T-cell (primary cell): ENCODE measurements around the gene KIAA1614. TPM values are rescaled to one million over a fixed set of nuclear protein-coding genes. Genes with fewer than 3 reads are reported as not detected.

ENCODE experiments used
- ATAC-seq, 4 experiments: fragments of 200-7000 bp in 3 of 4; fragments of 150-1000 bp in 1 of 4; cut with Tn5 transposase; replicated peaks in 1 of 4; 1 replicate in 3 of 4; 2 replicates in 1 of 4; pipeline ENCODE4 v1.10.0; 2021; ENCODE audit warnings: moderate library complexity in 3 of 4, mild to moderate bottlenecking in 2 of 4, moderate number of reproducible peaks in 1 of 4
- CTCF ChIA-PET, 2 donors: fragments of 300-600 bp; sonication (Branson Sonifier 250); formaldehyde crosslinking; loops; one replicate each; lab custom pipeline; 2022; ENCODE audit warnings: antibody characterized with exemption in 2 of 2; lab: Charles Lee
- POLR2A ChIA-PET, 2 donors: fragments of 300-600 bp; sonication (Branson Sonifier 250); formaldehyde crosslinking; loops; one replicate each; lab custom pipeline; 2022; ENCODE audit warnings: antibody characterized with exemption in 2 of 2; lab: Charles Lee
- DNase-seq, 35 experiments: peaks; one replicate each; pipeline versions ENCODE4 v3.0.0 to v3.0.0-alpha.2; 2013 to 2023
- H3K27ac ChIP-seq: one replicate; pipeline ENCODE4 v1.5.1; 2013; ENCODE audit warnings: low read length
- H3K27me3 ChIP-seq, 2 experiments: replicated peaks in 1 of 2; 1 replicate in 1 of 2; 2 replicates in 1 of 2; pipeline versions ENCODE4 v1.6.1 to v1.7.0; 2013; ENCODE audit warnings: low read length in 1 of 2, mixed read lengths in 1 of 2; ENCODE audit not compliant: control insufficient read depth in 2 of 2, insufficient read depth in 2 of 2; ENCODE audit errors: extremely low read depth in 1 of 2
- H3K36me3 ChIP-seq, 2 donors: 1 replicate in 1 of 2; 2 replicates in 1 of 2; pipeline versions ENCODE4 v1.6.1 to v1.7.0; 2013; ENCODE audit warnings: low read length in 1 of 2; ENCODE audit not compliant: control insufficient read depth in 2 of 2, insufficient read depth in 1 of 2; ENCODE audit errors: extremely low read depth in 1 of 2
- H3K4me1 ChIP-seq, 2 experiments: 1 replicate in 1 of 2; 2 replicates in 1 of 2; pipeline versions ENCODE4 v1.6.1 to v1.7.0; 2013; ENCODE audit warnings: low read length in 2 of 2, mixed read lengths in 1 of 2; ENCODE audit not compliant: insufficient read depth in 2 of 2, control insufficient read depth in 1 of 2; ENCODE audit errors: extremely low read depth in 1 of 2
- H3K4me3 ChIP-seq, 2 donors: 1 replicate in 1 of 2; 2 replicates in 1 of 2; pipeline versions ENCODE4 v1.5.1 to v1.7.0; 2013; ENCODE audit warnings: mild to moderate bottlenecking in 2 of 2, low read length in 1 of 2, moderate library complexity in 1 of 2; ENCODE audit not compliant: control insufficient read depth in 1 of 2; ENCODE audit errors: extremely low read depth in 1 of 2
- H3K9me3 ChIP-seq: 2 replicates; pipeline ENCODE4 v1.7.0; 2013
- H3K27ac Mint-ChIP-seq, 2 donors: one replicate each; pipeline ENCODE4 v1.8.0; 2020 to 2021; ENCODE audit warnings: mild to moderate bottlenecking in 2 of 2, mixed read lengths in 2 of 2
- H3K27me3 Mint-ChIP-seq, 2 donors: one replicate each; pipeline ENCODE4 v1.8.0; 2021 to 2022; ENCODE audit warnings: mixed read lengths in 2 of 2
- H3K36me3 Mint-ChIP-seq: one replicate; pipeline ENCODE4 v1.8.0; 2021; ENCODE audit warnings: mixed read lengths
- H3K4me1 Mint-ChIP-seq, 3 donors: one replicate each; pipeline ENCODE4 v1.8.0; 2020 to 2022; ENCODE audit warnings: mixed read lengths in 3 of 3, mild to moderate bottlenecking in 1 of 3
- H3K4me3 Mint-ChIP-seq, 3 donors: one replicate each; pipeline ENCODE4 v1.8.0; 2020 to 2022; ENCODE audit warnings: mild to moderate bottlenecking in 3 of 3, mixed read lengths in 3 of 3, moderate library complexity in 3 of 3
- H3K9me3 Mint-ChIP-seq, 3 donors: one replicate each; pipeline ENCODE4 v1.8.0; 2020 to 2022; ENCODE audit warnings: mixed read lengths in 3 of 3
- WGBS: methylation state at CpG from one replicate; pipeline ENCODE4 v1.1.5; 2013; ENCODE audit warnings: missing lambda C conversion rate; ENCODE audit not compliant: insufficient coverage; 5-methylcytosine and 5-hydroxymethylcytosine counted together
- total RNA-seq, 35 experiments: library from RNA in 6 of 35; stranded (reverse) in 6 of 35; fragments of 120-200 nt in 1 of 35; gene quantifications; one replicate each; pipeline versions ENCODE4 v1.2.1 to v1.2.4 and lab custom pipeline; 2013 to 2026

Gene KIAA1614
- total RNA-seq, 5 donors from 2014 or later (not counting 1 experiment from before 2014, with no cell fraction given): 0.05 to 0.38 (median 0.20) TPM

GRCh38 chr1:180886338-180886737 lies 26.4 kb upstream of the KIAA1614 start:
- no CpG with 5 or more reads among the region's 2 CpGs for WGBS
- H3K4me3 ChIP-seq: no peak overlapping the region
- H3K9me3 ChIP-seq: no peaks in the 10 kb centered on the region
- no peaks in the 10 kb centered on the region for H3K27me3 Mint-ChIP-seq
- DNase-seq: no peak
- no peak overlapping the region for H3K27ac Mint-ChIP-seq
- ChIA-PET CTCF (no interaction called here), POLR2A (no interaction called here)
- no peaks in the 10 kb centered on the region for H3K4me1 ChIP-seq
- no peak overlapping the region for H3K27ac ChIP-seq
- H3K9me3 Mint-ChIP-seq: no peaks in the 10 kb centered on the region
- no peak overlapping the region for H3K4me3 Mint-ChIP-seq
- no peaks in the 10 kb centered on the region for H3K27me3 ChIP-seq
- H3K4me1 Mint-ChIP-seq: no peaks in the 10 kb centered on the region
- no peak for ATAC-seq
- H3K36me3 ChIP-seq: no peaks in the 10 kb centered on the region
- peaks cover 24% of the 10 kb centered on the region for H3K36me3 Mint-ChIP-seq

GRCh38 chr1:180887841-180888240 lies 24.9 kb upstream of the KIAA1614 start:
- Histone ChIP-seq H3K27me3 (no peaks in the 10 kb centered on the region), H3K36me3 (no peaks in the 10 kb centered on the region), H3K4me3 (no peak overlapping the region), H3K4me1 (no peaks in the 10 kb centered on the region), H3K27ac (no peak overlapping the region), H3K9me3 (no peaks in the 10 kb centered on the region)
- Mint-ChIP-seq H3K9me3 (no peaks in the 10 kb centered on the region), H3K4me3 (no peak overlapping the region), H3K36me3 (peaks cover 19% of the 10 kb centered on the region), H3K4me1 (no peaks in the 10 kb centered on the region), H3K27me3 (no peaks in the 10 kb centered on the region), H3K27ac (no peak overlapping the region)
- DNase-seq (no peak), ATAC-seq (no peak)
- 100% methylated on average over 1 of the region's 7 CpGs for WGBS
- CTCF ChIA-PET: interaction anchor here in 1 of 2 donors (2.2 kb wide), 1 partner anchor 26 kb away, joined by 6 read pairs; no protein-coding TSS in a partner anchor
- POLR2A ChIA-PET: no interaction called here

GRCh38 chr1:180888870-180889269 lies 23.8 kb upstream of the KIAA1614 start:
- Histone ChIP-seq H3K27me3 (no peaks in the 10 kb centered on the region), H3K36me3 (no peaks in the 10 kb centered on the region), H3K4me3 (no peak overlapping the region), H3K27ac (no peak overlapping the region), H3K4me1 (peaks cover 2 to 3% of the 10 kb centered on the region in 2 experiments), H3K9me3 (no peaks in the 10 kb centered on the region)
- Mint-ChIP-seq H3K27me3 (no peaks in the 10 kb centered on the region), H3K9me3 (no peaks in the 10 kb centered on the region), H3K27ac (no peak overlapping the region), H3K4me1 (peaks cover 5 to 6% (median 6%) of the 10 kb centered on the region in 3 donors), H3K4me3 (no peak overlapping the region), H3K36me3 (peaks cover 15% of the 10 kb centered on the region)
- WGBS: 83% methylated on average over 1 of the region's 1 CpG
- ATAC-seq (no peak), DNase-seq (no peak)
- ChIA-PET CTCF (interaction anchor here in 1 of 2 donors (2.2 kb wide), 1 partner anchor 27 kb away, joined by 6 read pairs; no protein-coding TSS in a partner anchor), POLR2A (interaction anchor here in 1 of 2 donors (0.6 kb wide), 1 partner anchor 129 kb away, joined by 3 read pairs; no protein-coding TSS in a partner anchor)

GRCh38 chr1:180889325-180889724 lies 23.4 kb upstream of the KIAA1614 start:
- H3K36me3 ChIP-seq: no peaks in the 10 kb centered on the region
- WGBS: no CpG with 5 or more reads among the region's 2 CpGs
- ChIA-PET POLR2A (interaction anchor here in 1 of 2 donors (0.6 kb wide), 1 partner anchor 129 kb away, joined by 3 read pairs; no protein-coding TSS in a partner anchor), CTCF (no interaction called here)
- Mint-ChIP-seq H3K27me3 (no peaks in the 10 kb centered on the region), H3K4me1 (peaks cover 8 to 10% (median 8%) of the 10 kb centered on the region in 3 donors), H3K36me3 (peaks cover 11% of the 10 kb centered on the region), H3K4me3 (no peak overlapping the region), H3K9me3 (no peaks in the 10 kb centered on the region), H3K27ac (no peak overlapping the region)
- H3K27ac ChIP-seq: no peak overlapping the region
- DNase-seq (no peak), ATAC-seq (no peak)
- no peak overlapping the region for H3K4me3 ChIP-seq
- H3K9me3 ChIP-seq: no peaks in the 10 kb centered on the region
- no peaks in the 10 kb centered on the region for H3K27me3 ChIP-seq
- peaks cover 3 to 4% of the 10 kb centered on the region in 2 experiments for H3K4me1 ChIP-seq

GRCh38 chr1:180892272-180892671 lies 20.4 kb upstream of the KIAA1614 start:
- no peaks in the 10 kb centered on the region for H3K27me3 ChIP-seq
- ATAC-seq (no peak), DNase-seq (no peak)
- no peak overlapping the region for H3K27ac Mint-ChIP-seq
- H3K9me3 ChIP-seq: no peaks in the 10 kb centered on the region
- no peak overlapping the region for H3K4me3 Mint-ChIP-seq
- peaks cover 0 to 3% (median 0%) of the 10 kb centered on the region in 3 donors for H3K9me3 Mint-ChIP-seq
- 100% methylated on average over 2 of the region's 5 CpGs for WGBS
- H3K27ac ChIP-seq: no peak overlapping the region
- H3K4me1 Mint-ChIP-seq: peaks cover 8 to 11% (median 8%) of the 10 kb centered on the region in 3 donors
- no peaks in the 10 kb centered on the region for H3K36me3 ChIP-seq
- ChIA-PET CTCF (no interaction called here), POLR2A (interaction anchor here in 1 of 2 donors (0.7 kb wide), 1 partner anchor 79 kb away, joined by 8 read pairs; no protein-coding TSS in a partner anchor)
- H3K36me3 Mint-ChIP-seq: peaks cover 10% of the 10 kb centered on the region
- no peaks in the 10 kb centered on the region for H3K27me3 Mint-ChIP-seq
- peaks cover 3 to 4% of the 10 kb centered on the region in 2 experiments for H3K4me1 ChIP-seq
- H3K4me3 ChIP-seq: no peak overlapping the region

GRCh38 chr1:180892675-180893074 lies 20.0 kb upstream of the KIAA1614 start:
- no peaks in the 10 kb centered on the region for H3K27me3 ChIP-seq
- DNase-seq (no peak), ATAC-seq (no peak)
- WGBS: 92% methylated on average over 2 of the region's 2 CpGs
- peaks cover 3 to 4% of the 10 kb centered on the region in 2 experiments for H3K4me1 ChIP-seq
- no peak overlapping the region for H3K27ac ChIP-seq
- no peaks in the 10 kb centered on the region for H3K27me3 Mint-ChIP-seq
- H3K27ac Mint-ChIP-seq: no peak overlapping the region
- H3K9me3 ChIP-seq: no peaks in the 10 kb centered on the region
- POLR2A ChIA-PET: interaction anchor here in 1 of 2 donors (0.7 kb wide), 1 partner anchor 79 kb away, joined by 8 read pairs; no protein-coding TSS in a partner anchor
- peaks cover 6% of the 10 kb centered on the region for H3K36me3 Mint-ChIP-seq
- no peak overlapping the region for H3K4me3 ChIP-seq
- CTCF ChIA-PET: interaction anchor here in 1 of 2 donors (0.7 kb wide), 1 partner anchor 381 kb away, joined by 4 read pairs; no protein-coding TSS in a partner anchor
- peaks cover 8 to 11% (median 8%) of the 10 kb centered on the region in 3 donors for H3K4me1 Mint-ChIP-seq
- no peak overlapping the region for H3K4me3 Mint-ChIP-seq
- H3K36me3 ChIP-seq: no peaks in the 10 kb centered on the region
- H3K9me3 Mint-ChIP-seq: peaks cover 0 to 3% (median 0%) of the 10 kb centered on the region in 3 donors
